Smooth muscle cell (in vitro differentiated cells): ENCODE results near the gene TSSK2. TPM values are rescaled to one million over a fixed set of nuclear protein-coding genes. Genes with fewer than 3 reads are reported as not detected.

Experiments
- DNase-seq: peaks from one replicate; lab custom pipeline; 2025; ENCODE audit not compliant: unreplicated experiment; lab: John Stamatoyannopoulos, UW
- H2AFZ ChIP-seq: fragments of 200-600 bp; sonication (generic); 2 replicates; pipeline ENCODE4 v1.6.0; 2016; ENCODE audit warnings: antibody characterized with exemption, low read depth, mild to moderate bottlenecking
- H3F3A ChIP-seq: fragments of 200-600 bp; sonication (generic); 2 replicates; pipeline ENCODE4 v1.6.0; 2017; ENCODE audit warnings: antibody characterized with exemption, low read depth
- H3K27ac ChIP-seq: fragments of 200-600 bp; sonication (generic); 2 replicates; pipeline ENCODE4 v1.5.1; 2016; ENCODE audit warnings: low read depth, mild to moderate bottlenecking
- H3K27me3 ChIP-seq: fragments of 200-600 bp; sonication (generic); 2 replicates; pipeline ENCODE4 v1.6.1; 2016; ENCODE audit warnings: low read depth, mild to moderate bottlenecking
- H3K36me3 ChIP-seq: fragments of 200-600 bp; sonication (generic); 2 replicates; pipeline ENCODE4 v1.5.1; 2016; ENCODE audit warnings: low read depth
- H3K4me1 ChIP-seq: fragments of 200-600 bp; sonication (generic); 2 replicates; pipeline ENCODE4 v1.5.1; 2016; ENCODE audit warnings: low read depth
- H3K4me2 ChIP-seq: fragments of 200-600 bp; sonication (generic); 2 replicates; pipeline ENCODE4 v1.6.0; 2016; ENCODE audit warnings: mild to moderate bottlenecking
- H3K4me3 ChIP-seq: fragments of 200-600 bp; sonication (generic); 2 replicates; pipeline ENCODE4 v1.5.1; 2016; ENCODE audit warnings: mild to moderate bottlenecking
- H3K79me2 ChIP-seq: fragments of 200-600 bp; sonication (generic); 2 replicates; pipeline ENCODE4 v1.6.0; 2016; ENCODE audit warnings: low read depth, mild to moderate bottlenecking
- H3K9ac ChIP-seq: fragments of 200-600 bp; sonication (generic); 2 replicates; pipeline ENCODE4 v1.6.0; 2016; ENCODE audit warnings: low read depth
- H3K9me3 ChIP-seq: fragments of 200-600 bp; sonication (generic); replicated peaks from 2 replicates; pipeline ENCODE4 v1.5.1; 2016; ENCODE audit warnings: low read depth
- H4K20me1 ChIP-seq: fragments of 200-600 bp; sonication (generic); 2 replicates; pipeline ENCODE4 v1.6.0; 2016; ENCODE audit warnings: low read depth
- CTCF ChIP-seq: fragments of 200-600 bp; sonication (generic); IDR thresholded peaks from 2 replicates; pipeline ENCODE4 v1.5.1; 2017; ENCODE audit warnings: borderline replicate concordance, mild to moderate bottlenecking, antibody characterized with exemption; ENCODE audit not compliant: insufficient read depth, poor library complexity, severe bottlenecking
- WGBS: methylation state at CpG from one replicate; pipeline ENCODE4 v1.1.7; 2016; ENCODE audit warnings: low lambda C conversion rate; 5-methylcytosine and 5-hydroxymethylcytosine counted together
- polyA plus RNA-seq: library from polyadenylated mRNA; unstranded; fragments of >200 nt; fragmentation: Nextera tagmentation; extraction: Ambion mirVana; gene quantifications from 2 replicates; pipeline ENCODE4 v1.2.1, GENCODE V29; 2016
- total RNA-seq: library from RNA; depleted of rRNA; stranded (reverse); fragments of >200 nt; gene quantifications from 2 replicates; pipeline ENCODE4 v1.2.3, GENCODE V29; 2014

The TSSK2 gene
- total and polyA plus RNA-seq, 2 experiments from 2014 or later: not detected

DNA sequence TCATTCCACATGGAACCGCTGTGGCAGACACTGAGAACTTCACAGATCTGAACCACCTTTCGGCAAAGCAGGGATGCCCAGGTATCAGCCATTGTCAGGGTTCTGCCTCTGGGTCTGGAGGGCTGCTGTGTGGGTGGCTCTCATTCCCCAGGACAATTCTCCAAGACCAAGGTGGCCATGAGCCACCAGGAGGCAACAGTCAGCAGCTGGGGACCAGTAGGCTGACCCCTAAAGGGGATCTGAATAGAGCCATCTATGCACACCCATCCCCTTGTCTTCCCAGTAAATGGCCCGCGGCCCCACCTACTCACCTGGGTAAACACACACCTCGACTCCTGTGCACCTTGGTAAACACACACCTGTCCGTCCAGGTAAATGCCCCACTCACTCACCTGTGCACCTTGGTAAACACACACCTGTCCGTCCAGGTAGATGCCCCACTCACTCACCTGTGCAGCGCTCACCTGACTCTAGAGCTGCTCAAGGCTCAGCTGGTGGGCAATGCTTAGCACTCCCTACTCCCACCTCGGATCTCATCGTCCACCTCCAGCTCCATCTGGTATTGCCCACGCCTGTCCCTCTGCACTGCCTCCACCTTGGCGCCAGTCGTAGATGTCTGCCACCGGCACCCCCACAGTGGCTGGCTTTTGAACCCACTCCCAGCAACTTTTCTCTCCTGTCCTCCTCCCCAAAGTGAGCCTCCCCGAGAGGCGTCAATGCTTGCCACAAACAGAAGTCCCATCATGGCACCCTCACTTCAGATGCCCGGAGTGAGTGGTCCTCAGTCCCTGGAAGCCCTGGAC lies 37.2 kb downstream of the TSSK2 start:
- H3K27me3 ChIP-seq: peaks cover 48% of the 10 kb centered on the region
- peaks cover 18% of the 10 kb centered on the region for H3K79me2 ChIP-seq
- DNase-seq: no peak
- no peak for TF ChIP-seq CTCF
- no peak overlapping the region for H3K4me3 ChIP-seq
- H3K4me2 ChIP-seq: no peak overlapping the region
- no peaks in the 10 kb centered on the region for H3K36me3 ChIP-seq
- H3K27ac ChIP-seq: no peak overlapping the region
- peaks cover 18% of the 10 kb centered on the region for H3K4me1 ChIP-seq
- H2AFZ ChIP-seq: no peak overlapping the region
- H3K9me3 ChIP-seq: no peaks in the 10 kb centered on the region
- H4K20me1 ChIP-seq: peaks cover 7% of the 10 kb centered on the region
- no peak overlapping the region for H3K9ac ChIP-seq
- no peaks in the 10 kb centered on the region for H3F3A ChIP-seq
- 83% methylated on average over 17 of the region's 17 CpGs for WGBS

GRCh38 chr22:19169002-19169946 lies 38.2 kb downstream of the TSSK2 start:
- H3K79me2 ChIP-seq: peaks cover 21% of the 10 kb centered on the region
- WGBS: 14% methylated on average over 50 of the region's 58 CpGs
- H3K27me3 ChIP-seq: peaks cover 48% of the 10 kb centered on the region
- peak overlapping the region; percentile 81 for H3K4me2 ChIP-seq
- H3K9ac ChIP-seq: no peak overlapping the region
- H4K20me1 ChIP-seq: peaks cover 10% of the 10 kb centered on the region
- peak overlapping the region; percentile 34 for H3K4me3 ChIP-seq
- no peak for DNase-seq
- H3K9me3 ChIP-seq: no peaks in the 10 kb centered on the region
- H3K4me1 ChIP-seq: peaks cover 18% of the 10 kb centered on the region
- no peaks in the 10 kb centered on the region for H3K36me3 ChIP-seq
- no peak overlapping the region for H2AFZ ChIP-seq
- no peaks in the 10 kb centered on the region for H3F3A ChIP-seq
- H3K27ac ChIP-seq: no peak overlapping the region
- no peak for TF ChIP-seq CTCF

DNA sequence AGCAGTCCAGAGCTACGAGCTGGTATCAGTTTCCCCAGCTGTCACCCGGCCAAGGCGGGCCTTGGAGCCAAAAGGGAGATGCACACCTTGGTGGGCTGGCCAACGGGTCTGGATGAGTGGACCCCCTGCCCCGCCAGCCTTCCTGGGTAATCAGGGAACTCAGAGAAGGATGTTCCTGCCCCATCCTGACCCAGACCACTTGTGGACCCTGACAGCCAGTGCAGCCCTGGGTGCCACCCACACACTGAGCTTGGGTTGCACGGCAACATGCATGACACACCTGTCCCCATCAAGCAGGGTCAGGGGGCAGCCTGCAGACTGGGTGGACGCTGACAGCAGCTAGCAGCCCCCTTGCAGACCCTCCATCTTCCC lies 38.8 kb downstream of the TSSK2 start:
- no peak for TF ChIP-seq CTCF
- Histone ChIP-seq H3K4me1 (peaks cover 18% of the 10 kb centered on the region), H3K9me3 (no peaks in the 10 kb centered on the region), H3K79me2 (peaks cover 24% of the 10 kb centered on the region), H3K27me3 (peaks cover 48% of the 10 kb centered on the region), H3K27ac (no peak overlapping the region), H2AFZ (no peak overlapping the region), H3K9ac (no peak overlapping the region), H3K4me2 (peak overlapping the region; percentile 81), H4K20me1 (peaks cover 17% of the 10 kb centered on the region), H3F3A (no peaks in the 10 kb centered on the region), H3K4me3 (peak overlapping the region; percentile 34), H3K36me3 (no peaks in the 10 kb centered on the region)
- no peak for DNase-seq
- WGBS: 67% methylated on average over 7 of the region's 7 CpGs
